ENCODE data around the gene ZFP36L1. TPM values are rescaled to one million over a fixed set of nuclear protein-coding genes. Genes with fewer than 3 reads are reported as not detected.

The ZFP36L1 gene
- total RNA-seq, 2 experiments from 2014 or later, result 254 to 258 TPM

DNA sequence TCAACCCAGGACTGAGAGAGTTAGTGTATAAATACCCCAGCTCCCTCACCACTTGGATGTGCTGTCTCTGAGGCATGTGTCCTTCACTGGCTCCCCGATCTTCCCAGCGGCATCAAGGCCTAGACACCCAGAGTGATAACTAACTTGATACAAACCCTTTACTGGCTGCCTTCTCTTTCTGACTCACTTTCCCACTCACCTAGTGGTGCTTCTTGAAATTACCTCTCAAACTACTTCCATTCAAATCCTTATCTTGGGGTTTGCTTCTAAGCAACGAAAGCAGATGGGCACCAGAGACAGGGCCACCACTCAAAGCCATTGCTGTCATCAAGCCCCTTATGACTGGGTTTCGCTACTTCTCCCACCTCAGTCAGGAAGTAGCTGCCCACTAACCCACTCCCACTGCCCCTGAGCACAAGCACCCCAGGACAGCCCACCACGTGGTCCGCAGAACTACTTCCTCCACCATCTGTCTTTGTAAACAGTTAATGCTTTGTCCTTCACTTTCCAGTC, 17.2 kb downstream of the ZFP36L1 start:
- Mint-ChIP-seq H3K36me3 (ENCODE audit: low read depth) (no peaks in the 10 kb centered on the region), H3K27me3 (no peaks in the 10 kb centered on the region), H3K27ac (peak overlapping the region; percentile 27), H3K4me3 (no peak overlapping the region), H3K4me1 (ENCODE audit: low read depth) (peaks cover 87% of the 10 kb centered on the region), H3K9me3 (no peaks in the 10 kb centered on the region)
- ATAC-seq (ENCODE audit: poor library complexity) (no peak), DNase-seq (peak in 1 of 14 experiments; percentile 24)
- no peak overlapping the region for H3K27ac ChIP-seq (ENCODE audit: low read depth in 1 of 2, low read length in 2 of 2)
- peaks cover 0 to 4% of the 10 kb centered on the region in 2 experiments for H3K9me3 ChIP-seq (ENCODE audit: control insufficient read depth in 1 of 2, insufficient read depth in 1 of 2, low read length in 2 of 2)
- intact Hi-C loops (cut with DNase I, micrococcal nuclease), result no loop called here
- H3K36me3 ChIP-seq (ENCODE audit: insufficient read depth, low read length), result no peaks in the 10 kb centered on the region
- ChIA-PET POLR2A (interaction anchor here (0.7 to 5.1 kb wide), 6 partner anchors 12 to 90 kb away, joined by 3 to 47 read pairs (median 4); partner anchors contain the start of gene ZFP36L1), CTCF (no interaction called here)
- H3K27me3 ChIP-seq (ENCODE audit: control insufficient read depth in 1 of 2, insufficient read depth in 2 of 2, low read length in 2 of 2), result no peaks in the 10 kb centered on the region
- no peak overlapping the region for H3K4me3 ChIP-seq (ENCODE audit: low read length)
- TF ChIP-seq, protein P1, sequence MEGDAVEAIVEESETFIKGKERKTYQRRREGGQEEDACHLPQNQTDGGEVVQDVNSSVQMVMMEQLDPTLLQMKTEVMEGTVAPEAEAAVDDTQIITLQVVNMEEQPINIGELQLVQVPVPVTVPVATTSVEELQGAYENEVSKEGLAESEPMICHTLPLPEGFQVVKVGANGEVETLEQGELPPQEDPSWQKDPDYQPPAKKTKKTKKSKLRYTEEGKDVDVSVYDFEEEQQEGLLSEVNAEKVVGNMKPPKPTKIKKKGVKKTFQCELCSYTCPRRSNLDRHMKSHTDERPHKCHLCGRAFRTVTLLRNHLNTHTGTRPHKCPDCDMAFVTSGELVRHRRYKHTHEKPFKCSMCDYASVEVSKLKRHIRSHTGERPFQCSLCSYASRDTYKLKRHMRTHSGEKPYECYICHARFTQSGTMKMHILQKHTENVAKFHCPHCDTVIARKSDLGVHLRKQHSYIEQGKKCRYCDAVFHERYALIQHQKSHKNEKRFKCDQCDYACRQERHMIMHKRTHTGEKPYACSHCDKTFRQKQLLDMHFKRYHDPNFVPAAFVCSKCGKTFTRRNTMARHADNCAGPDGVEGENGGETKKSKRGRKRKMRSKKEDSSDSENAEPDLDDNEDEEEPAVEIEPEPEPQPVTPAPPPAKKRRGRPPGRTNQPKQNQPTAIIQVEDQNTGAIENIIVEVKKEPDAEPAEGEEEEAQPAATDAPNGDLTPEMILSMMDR (IDR thresholded peaks at IDR 0.05), result no peak
- H3K4me1 ChIP-seq (ENCODE audit: insufficient read depth, low read length), result peaks cover 83% of the 10 kb centered on the region

DNA sequence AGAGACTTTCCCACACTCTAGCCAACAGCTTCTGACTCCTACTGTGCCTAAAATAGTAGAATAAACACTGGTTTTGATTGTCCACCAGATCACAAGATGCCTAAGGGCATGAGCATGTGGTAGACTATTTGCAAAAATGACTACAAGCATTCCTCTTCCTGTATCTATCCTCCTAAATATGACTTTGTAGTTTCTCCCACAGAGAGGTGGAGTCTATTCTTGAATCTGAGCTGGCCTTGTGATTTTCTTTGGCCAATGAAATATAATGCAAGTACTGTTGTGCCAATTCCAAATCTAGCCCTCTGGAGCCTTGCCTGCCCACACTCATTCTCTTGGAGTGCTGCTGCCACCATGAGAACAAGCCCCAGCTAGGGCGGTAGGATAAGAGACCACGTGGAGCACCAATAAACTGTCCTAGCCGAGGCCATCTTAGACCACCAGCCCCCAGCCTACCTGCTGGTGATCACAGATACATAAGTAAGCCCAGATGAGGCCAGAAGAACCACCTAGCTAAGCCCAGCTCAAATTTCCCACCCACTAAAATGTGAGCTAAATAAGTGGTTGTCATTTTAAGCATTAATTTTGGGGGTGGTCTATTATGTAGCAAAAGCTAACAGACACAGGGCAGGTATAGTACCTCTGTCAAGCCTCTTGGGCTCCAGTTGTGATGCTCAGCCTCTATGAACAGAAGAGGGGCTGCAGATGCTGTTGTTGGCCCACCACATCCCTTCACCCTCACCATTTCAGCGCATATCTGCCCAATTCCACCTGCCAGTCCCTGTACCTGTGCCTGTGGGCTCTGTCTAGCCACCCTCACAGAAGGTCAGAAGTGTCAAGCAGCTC, 17.9 kb downstream of the ZFP36L1 start:
- no peak for ATAC-seq (ENCODE audit: poor library complexity)
- Mint-ChIP-seq H3K9me3 (no peaks in the 10 kb centered on the region), H3K27ac (peak overlapping the region; percentile 11), H3K27me3 (no peaks in the 10 kb centered on the region), H3K4me3 (no peak overlapping the region), H3K4me1 (ENCODE audit: low read depth) (peaks cover 87% of the 10 kb centered on the region), H3K36me3 (ENCODE audit: low read depth) (no peaks in the 10 kb centered on the region)
- H3K9me3 ChIP-seq (ENCODE audit: control insufficient read depth in 1 of 2, insufficient read depth in 1 of 2, low read length in 2 of 2), result peaks cover 0 to 4% of the 10 kb centered on the region in 2 experiments
- no peaks in the 10 kb centered on the region for H3K27me3 ChIP-seq (ENCODE audit: control insufficient read depth in 1 of 2, insufficient read depth in 2 of 2, low read length in 2 of 2)
- ChIA-PET POLR2A (interaction anchor here (0.7 to 5.1 kb wide), 6 partner anchors 11 to 89 kb away, joined by 3 to 47 read pairs (median 4); partner anchors contain the start of gene ZFP36L1), CTCF (interaction anchor here (0.9 to 1.6 kb wide), 2 partner anchors 11 to 69 kb away, joined by 3 read pairs; no protein-coding TSS in a partner anchor)
- no peaks in the 10 kb centered on the region for H3K36me3 ChIP-seq (ENCODE audit: insufficient read depth, low read length)
- peaks cover 83% of the 10 kb centered on the region for H3K4me1 ChIP-seq (ENCODE audit: insufficient read depth, low read length)
- intact Hi-C loops (cut with DNase I, micrococcal nuclease), result no loop called here
- TF ChIP-seq, protein P1 (IDR thresholded peaks at IDR 0.05), result no peak
- DNase-seq, result no peak
- no peak overlapping the region for H3K4me3 ChIP-seq (ENCODE audit: low read length)
- H3K27ac ChIP-seq (ENCODE audit: low read depth in 1 of 2, low read length in 2 of 2), result no peak overlapping the region

DNA sequence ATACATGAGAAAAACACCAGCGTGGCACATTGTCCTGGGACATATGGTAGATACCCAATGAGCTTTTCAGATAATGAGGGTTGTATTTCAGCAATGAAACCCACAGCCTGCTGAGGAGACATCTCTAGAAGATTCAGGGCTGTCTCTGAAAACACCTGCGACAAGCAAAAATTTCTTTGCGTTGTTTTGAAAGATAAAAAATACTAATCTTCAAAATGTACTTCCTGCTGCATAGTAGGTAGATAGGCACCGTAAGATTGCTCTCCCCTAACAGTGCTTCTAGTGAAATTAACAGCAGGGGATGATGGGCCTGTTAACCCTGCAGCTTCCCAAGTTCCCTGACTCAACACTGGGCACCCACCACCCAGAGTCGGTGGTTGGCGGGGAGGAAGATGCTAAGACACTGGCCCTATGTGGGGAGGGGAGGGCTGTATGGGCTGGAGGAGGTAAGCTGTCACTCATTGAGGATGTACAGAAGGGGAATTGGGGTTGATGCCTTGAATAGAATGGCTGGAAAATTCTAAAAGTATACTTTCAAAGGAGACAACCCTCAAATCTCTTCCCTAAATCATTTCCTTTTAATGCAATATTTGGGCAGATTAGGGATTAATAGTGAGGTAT, 20.0 kb downstream of the ZFP36L1 start:
- H3K27ac Mint-ChIP-seq, result peak overlapping the region; percentile 91
- Histone ChIP-seq H3K4me1 (ENCODE audit: insufficient read depth, low read length) (peaks cover 67% of the 10 kb centered on the region), H3K9me3 (ENCODE audit: control insufficient read depth in 1 of 2, insufficient read depth in 1 of 2, low read length in 2 of 2) (peaks cover 0 to 4% of the 10 kb centered on the region in 2 experiments), H3K4me3 (ENCODE audit: low read length) (no peak overlapping the region), H3K36me3 (ENCODE audit: insufficient read depth, low read length) (no peaks in the 10 kb centered on the region), H3K27ac (ENCODE audit: low read depth in 1 of 2, low read length in 2 of 2) (peak overlapping the region; percentile 10 to 33), H3K27me3 (ENCODE audit: control insufficient read depth in 1 of 2, insufficient read depth in 2 of 2, low read length in 2 of 2) (no peaks in the 10 kb centered on the region)
- peak overlapping the region; percentile 68 for H3K4me3 Mint-ChIP-seq
- no peaks in the 10 kb centered on the region for H3K27me3 Mint-ChIP-seq
- ATAC-seq (ENCODE audit: poor library complexity), result peak; percentile 67
- intact Hi-C loops (cut with DNase I, micrococcal nuclease), result no loop called here
- ChIA-PET POLR2A (interaction anchor here (0.7 to 5.1 kb wide), 14 partner anchors 8 to 527 kb away, joined by 3 to 50 read pairs (median 4); partner anchors contain the start of gene ZFP36L1), CTCF (interaction anchor here (1.5 to 3.2 kb wide), 2 partner anchors 9 to 16 kb away, joined by 3 to 13 read pairs; no protein-coding TSS in a partner anchor)
- H3K4me1 Mint-ChIP-seq (ENCODE audit: low read depth), result peaks cover 69% of the 10 kb centered on the region
- TF ChIP-seq, protein P1 (IDR thresholded peaks at IDR 0.05), result no peak
- no peaks in the 10 kb centered on the region for H3K9me3 Mint-ChIP-seq
- peak in 4 of 14 experiments; percentile 29 to 36 (median 33) for DNase-seq
- H3K36me3 Mint-ChIP-seq (ENCODE audit: low read depth), result no peaks in the 10 kb centered on the region
